OCI-LY1 (cell line): ENCODE results near the gene TREML1.

Source experiments
- H2AFZ ChIP-seq: fragments of 200-600 bp; sonication (generic), shearing (Covaris generic); 2 replicates; pipeline ENCODE4 v1.6.0; 2014; ENCODE audit warnings: antibody characterized with exemption, mild to moderate bottlenecking, low read length
- H3F3A ChIP-seq: fragments of 200-600 bp; sonication (generic), shearing (Covaris generic); 2 replicates; pipeline ENCODE4 v1.6.0; 2014; ENCODE audit warnings: mild to moderate bottlenecking, antibody characterized with exemption, low read length, moderate library complexity; ENCODE audit not compliant: insufficient read depth
- H3K27ac ChIP-seq: fragments of 200-600 bp; sonication (generic); 2 replicates; pipeline ENCODE4 v1.5.1; 2014; ENCODE audit warnings: low read length, mixed run types, mild to moderate bottlenecking, low read depth; ENCODE audit not compliant: poor library complexity, severe bottlenecking
- H3K27me3 ChIP-seq: fragments of 200-600 bp; sonication (generic); 2 replicates; pipeline ENCODE4 v1.6.0; 2014; ENCODE audit warnings: antibody characterized with exemption, mild to moderate bottlenecking, low read length, moderate library complexity; ENCODE audit not compliant: insufficient read depth
- H3K36me3 ChIP-seq: fragments of 200-600 bp; sonication (generic); 2 replicates; pipeline ENCODE4 v1.6.1; 2014; ENCODE audit warnings: mild to moderate bottlenecking, antibody characterized with exemption, low read length, moderate library complexity, mixed read lengths; ENCODE audit not compliant: insufficient read depth
- H3K4me1 ChIP-seq: fragments of 200-600 bp; sonication (generic); 2 replicates; pipeline ENCODE4 v1.5.1; 2014; ENCODE audit warnings: mild to moderate bottlenecking, low read length, moderate library complexity; ENCODE audit not compliant: insufficient read depth, severe bottlenecking
- H3K4me2 ChIP-seq: fragments of 200-600 bp; sonication (generic), shearing (Covaris generic); 2 replicates; pipeline ENCODE4 v1.6.1; 2014; ENCODE audit warnings: low read length
- H3K4me3 ChIP-seq: fragments of 200-600 bp; sonication (generic); 2 replicates; pipeline ENCODE4 v1.5.1; 2014; ENCODE audit warnings: low read length, low read depth, mild to moderate bottlenecking, mixed read lengths; ENCODE audit not compliant: poor library complexity, severe bottlenecking
- H3K79me2 ChIP-seq: fragments of 200-600 bp; shearing (Covaris generic); 2 replicates; pipeline ENCODE4 v1.6.1; 2016; ENCODE audit warnings: mixed run types, low read length, mixed read lengths; ENCODE audit not compliant: insufficient read depth
- H3K9ac ChIP-seq: fragments of 200-600 bp; sonication (generic), shearing (Covaris generic); 2 replicates; pipeline ENCODE4 v1.6.1; 2014; ENCODE audit warnings: mild to moderate bottlenecking, low read length, mixed read lengths
- H3K9me2 ChIP-seq: fragments of 200-600 bp; sonication (generic), shearing (Covaris generic); 2 replicates; pipeline ENCODE4 v1.6.1; 2014; ENCODE audit warnings: low read depth, mild to moderate bottlenecking, low read length, mixed read lengths
- H3K9me3 ChIP-seq: fragments of 200-600 bp; shearing (Covaris generic); 2 replicates; pipeline ENCODE4 v1.6.1; 2014; ENCODE audit warnings: low read length, mixed read lengths
- H4K20me1 ChIP-seq: fragments of 200-600 bp; sonication (generic), shearing (Covaris generic); 2 replicates; pipeline ENCODE4 v1.6.0; 2016; ENCODE audit warnings: mild to moderate bottlenecking, low read length; ENCODE audit not compliant: insufficient read depth
- CTCF ChIP-seq: fragments of 200-600 bp; sonication (generic), shearing (Covaris generic); IDR thresholded peaks from 2 replicates; pipeline ENCODE4 v1.5.1; 2017; ENCODE audit warnings: mild to moderate bottlenecking, antibody characterized with exemption, low read length, moderate library complexity, mixed read lengths
- EZH2 ChIP-seq: fragments of 200-600 bp; sonication (generic), shearing (Covaris generic); IDR thresholded peaks from 2 replicates; pipeline ENCODE4 v1.8.0; 2017; ENCODE audit warnings: borderline replicate concordance, mixed run types, mild to moderate bottlenecking, antibody characterized with exemption, low read length, moderate library complexity, mixed read lengths

The TREML1 gene

GRCh38 chr6:41111017-41111416 is 43.1 kb downstream of the TREML1 start:
- Histone ChIP-seq H3K9me2 (no peaks in the 10 kb centered on the region), H3K27me3 (no peaks in the 10 kb centered on the region), H4K20me1 (no peaks in the 10 kb centered on the region), H3K4me2 (no peak overlapping the region), H3K9me3 (no peaks in the 10 kb centered on the region), H3K36me3 (no peaks in the 10 kb centered on the region), H3K4me1 (no peaks in the 10 kb centered on the region), H3K27ac (no peak overlapping the region), H3K9ac (no peak overlapping the region), H3K4me3 (no peak overlapping the region), H3F3A (no peaks in the 10 kb centered on the region), H2AFZ (no peak overlapping the region), H3K79me2 (no peaks in the 10 kb centered on the region)
- no peak for TF ChIP-seq CTCF
- TF ChIP-seq EZH2, result no peak

DNA sequence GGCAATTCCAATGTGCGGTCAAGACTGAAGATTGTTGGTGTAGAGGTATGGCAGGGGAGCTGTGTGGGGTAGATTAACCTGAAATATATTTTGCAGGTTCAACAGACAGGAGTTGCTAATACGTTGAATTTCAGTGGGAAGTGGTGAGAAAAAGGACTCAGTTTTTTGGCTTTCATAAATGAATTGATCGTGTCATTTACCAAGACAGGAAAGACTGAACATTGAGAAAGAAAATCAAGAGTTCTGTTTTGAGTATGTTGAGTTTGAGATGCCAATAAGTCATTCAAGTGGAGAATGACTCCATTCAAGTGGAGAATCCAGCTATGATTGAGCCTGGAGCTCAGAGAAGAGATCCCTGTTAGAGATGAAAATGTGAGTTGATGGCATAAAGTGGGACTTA is 50.3 kb downstream of the TREML1 start:
- H3K36me3 ChIP-seq, result peaks cover 30% of the 10 kb centered on the region
- H3K9me3 ChIP-seq, result no peaks in the 10 kb centered on the region
- no peaks in the 10 kb centered on the region for H3K27me3 ChIP-seq
- H2AFZ ChIP-seq, result no peak overlapping the region
- H3F3A ChIP-seq, result no peaks in the 10 kb centered on the region
- no peak overlapping the region for H3K9ac ChIP-seq
- TF ChIP-seq EZH2 (no peak), CTCF (no peak)
- H3K9me2 ChIP-seq, result no peaks in the 10 kb centered on the region
- no peak overlapping the region for H3K4me3 ChIP-seq
- no peaks in the 10 kb centered on the region for H3K79me2 ChIP-seq
- H3K4me2 ChIP-seq, result no peak overlapping the region
- no peaks in the 10 kb centered on the region for H3K4me1 ChIP-seq
- H4K20me1 ChIP-seq, result no peaks in the 10 kb centered on the region
- H3K27ac ChIP-seq, result no peak overlapping the region

- Histone ChIP-seq H3K9ac (no peak overlapping the region), H3K79me2 (no peaks in the 10 kb centered on the region), H3K9me2 (no peaks in the 10 kb centered on the region), H3K4me1 (no peaks in the 10 kb centered on the region), H3F3A (no peaks in the 10 kb centered on the region), H3K4me3 (no peak overlapping the region), H3K9me3 (no peaks in the 10 kb centered on the region), H3K27ac (no peak overlapping the region), H4K20me1 (no peaks in the 10 kb centered on the region), H2AFZ (no peak overlapping the region), H3K36me3 (peaks cover 60% of the 10 kb centered on the region), H3K27me3 (no peaks in the 10 kb centered on the region), H3K4me2 (no peak overlapping the region)
- TF ChIP-seq EZH2, result no peak
- TF ChIP-seq CTCF, result no peak
These were observed 53.3 kb downstream of the TREML1 start for GRCh38 chr6:41100871-41101287.
